ENCODE data around the gene PLXNA2.

PLXNA2 gene

DNA sequence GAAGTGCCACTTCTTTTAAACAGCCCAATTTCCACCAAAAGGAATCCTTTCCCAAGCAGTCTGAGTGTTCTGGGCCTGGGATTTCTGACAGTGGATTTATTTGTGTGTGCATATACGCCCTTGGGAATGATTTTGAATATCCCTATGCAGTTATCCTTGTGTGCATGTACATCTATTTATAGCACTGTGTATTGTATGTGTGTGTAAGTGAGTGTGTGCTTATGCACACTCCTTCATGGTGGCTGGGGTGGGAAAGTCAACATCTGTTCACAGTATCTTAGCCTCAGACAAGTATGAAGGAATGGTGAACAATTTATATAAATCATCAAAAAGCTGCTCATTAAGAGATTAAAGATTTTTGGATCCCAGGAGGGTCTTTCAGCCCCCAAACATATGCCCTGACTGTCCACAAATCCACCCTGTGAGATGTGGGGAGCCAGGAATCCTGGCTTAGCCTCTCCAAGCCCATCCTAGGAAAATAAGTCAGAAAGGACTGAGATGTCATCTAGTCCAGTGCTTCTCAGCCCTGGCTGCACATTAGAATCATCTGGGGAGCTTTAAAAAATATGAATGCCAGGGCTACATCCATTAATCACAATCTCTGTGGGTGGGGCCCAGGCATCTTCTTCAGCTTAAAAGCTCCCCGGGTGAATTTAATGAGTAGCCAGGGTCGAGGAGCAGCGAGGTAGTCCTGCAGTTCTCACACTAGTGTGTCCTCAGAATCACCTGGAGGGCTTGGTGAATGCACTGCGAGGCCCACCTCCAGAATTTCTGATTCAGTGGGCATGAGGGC is 101.4 kb downstream of the PLXNA2 start:
- TF ChIP-seq, protein P1, sequence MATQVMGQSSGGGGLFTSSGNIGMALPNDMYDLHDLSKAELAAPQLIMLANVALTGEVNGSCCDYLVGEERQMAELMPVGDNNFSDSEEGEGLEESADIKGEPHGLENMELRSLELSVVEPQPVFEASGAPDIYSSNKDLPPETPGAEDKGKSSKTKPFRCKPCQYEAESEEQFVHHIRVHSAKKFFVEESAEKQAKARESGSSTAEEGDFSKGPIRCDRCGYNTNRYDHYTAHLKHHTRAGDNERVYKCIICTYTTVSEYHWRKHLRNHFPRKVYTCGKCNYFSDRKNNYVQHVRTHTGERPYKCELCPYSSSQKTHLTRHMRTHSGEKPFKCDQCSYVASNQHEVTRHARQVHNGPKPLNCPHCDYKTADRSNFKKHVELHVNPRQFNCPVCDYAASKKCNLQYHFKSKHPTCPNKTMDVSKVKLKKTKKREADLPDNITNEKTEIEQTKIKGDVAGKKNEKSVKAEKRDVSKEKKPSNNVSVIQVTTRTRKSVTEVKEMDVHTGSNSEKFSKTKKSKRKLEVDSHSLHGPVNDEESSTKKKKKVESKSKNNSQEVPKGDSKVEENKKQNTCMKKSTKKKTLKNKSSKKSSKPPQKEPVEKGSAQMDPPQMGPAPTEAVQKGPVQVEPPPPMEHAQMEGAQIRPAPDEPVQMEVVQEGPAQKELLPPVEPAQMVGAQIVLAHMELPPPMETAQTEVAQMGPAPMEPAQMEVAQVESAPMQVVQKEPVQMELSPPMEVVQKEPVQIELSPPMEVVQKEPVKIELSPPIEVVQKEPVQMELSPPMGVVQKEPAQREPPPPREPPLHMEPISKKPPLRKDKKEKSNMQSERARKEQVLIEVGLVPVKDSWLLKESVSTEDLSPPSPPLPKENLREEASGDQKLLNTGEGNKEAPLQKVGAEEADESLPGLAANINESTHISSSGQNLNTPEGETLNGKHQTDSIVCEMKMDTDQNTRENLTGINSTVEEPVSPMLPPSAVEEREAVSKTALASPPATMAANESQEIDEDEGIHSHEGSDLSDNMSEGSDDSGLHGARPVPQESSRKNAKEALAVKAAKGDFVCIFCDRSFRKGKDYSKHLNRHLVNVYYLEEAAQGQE (IDR thresholded peaks at IDR 0.05; ENCODE audit: insufficient read depth in 1 of 2, low read depth in 2 of 2, low read length in 2 of 2) = no peak
- TF ChIP-seq SIN3A (IDR thresholded peaks at IDR 0.05; ENCODE audit: borderline replicate concordance, insufficient read depth, low read length) = no peak
- TF ChIP-seq FOXP2 (optimal IDR thresholded peaks at IDR 0.05; ENCODE audit: borderline replicate concordance, extremely low read depth, extremely low read length, insufficient read depth) = no peak
- TF ChIP-seq POLR2AphosphoS5 (IDR thresholded peaks at IDR 0.05; ENCODE audit: low read depth, low read length) = no peak
- TF ChIP-seq TAF1 (IDR thresholded peaks at IDR 0.05; ENCODE audit: borderline replicate concordance, insufficient read depth, low read length) = no peak

DNA sequence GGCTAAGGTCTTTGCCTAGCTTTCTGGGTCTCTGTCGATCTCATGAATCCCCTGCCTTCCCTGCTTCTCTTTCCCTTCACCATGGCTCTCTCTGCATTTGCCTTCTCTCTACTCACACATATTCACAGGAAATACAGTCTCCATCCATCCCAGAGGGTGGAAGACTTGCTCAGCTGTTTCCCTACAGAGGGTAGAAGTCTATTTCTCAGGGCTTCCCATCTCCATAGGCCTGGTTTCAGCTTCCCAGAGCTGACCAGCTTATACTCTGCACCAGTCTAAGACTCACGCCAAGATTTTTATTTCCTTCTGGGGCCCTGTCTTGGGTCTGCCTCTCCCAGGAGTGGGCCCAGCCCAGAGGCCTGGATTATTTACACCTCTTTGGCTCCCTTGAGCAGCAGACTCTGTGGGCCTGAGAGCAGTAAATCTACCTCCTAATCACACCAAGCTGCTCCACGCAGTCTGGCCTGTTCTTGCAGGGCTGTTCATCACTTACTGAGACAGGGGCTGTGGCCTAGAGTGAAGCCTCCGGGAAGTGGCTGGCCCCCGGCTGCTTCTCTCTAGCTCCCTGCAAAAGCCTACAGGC is 102.5 kb downstream of the PLXNA2 start:
- TF ChIP-seq TAF1 (IDR thresholded peaks at IDR 0.05; ENCODE audit: borderline replicate concordance, insufficient read depth, low read length) (no peak), SIN3A (IDR thresholded peaks at IDR 0.05; ENCODE audit: borderline replicate concordance, insufficient read depth, low read length) (no peak), POLR2AphosphoS5 (IDR thresholded peaks at IDR 0.05; ENCODE audit: low read depth, low read length) (no peak), FOXP2 (optimal IDR thresholded peaks at IDR 0.05; ENCODE audit: borderline replicate concordance, extremely low read depth, extremely low read length, insufficient read depth) (no peak)
- TF ChIP-seq, protein P1 (IDR thresholded peaks at IDR 0.05; ENCODE audit: insufficient read depth in 1 of 2, low read depth in 2 of 2, low read length in 2 of 2) = no peak

DNA sequence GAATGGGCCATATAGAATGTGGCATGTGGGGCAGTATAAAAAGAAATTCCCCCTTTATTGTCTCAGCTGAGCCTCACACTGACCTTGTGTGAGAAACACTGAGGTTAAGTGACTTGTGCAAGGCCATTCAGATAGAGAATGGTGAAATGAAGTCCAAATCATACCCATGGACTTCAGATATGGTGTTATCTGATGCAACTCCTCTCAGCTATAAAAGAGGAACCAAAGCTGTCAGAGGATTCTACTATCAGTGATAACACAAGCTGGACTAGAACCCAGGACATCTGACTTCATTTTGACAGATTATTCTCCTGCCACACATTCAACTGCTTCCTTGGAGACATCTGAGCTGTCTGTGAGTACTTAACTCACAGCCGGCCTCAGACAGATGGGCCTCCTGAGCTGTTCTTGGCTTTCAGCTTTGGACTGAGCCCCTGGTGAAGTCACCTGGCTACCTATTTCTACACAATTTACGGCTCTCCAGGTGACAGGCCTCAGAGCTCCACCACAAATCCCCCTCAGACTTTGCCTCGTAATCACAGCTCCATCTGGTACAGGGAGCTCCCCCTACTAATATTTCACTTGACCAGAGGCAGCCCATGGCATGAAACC is 104.6 kb downstream of the PLXNA2 start:
- TF ChIP-seq, protein P1 (IDR thresholded peaks at IDR 0.05; ENCODE audit: insufficient read depth in 1 of 2, low read depth in 2 of 2, low read length in 2 of 2) = no peak
- no peak for TF ChIP-seq FOXP2 (optimal IDR thresholded peaks at IDR 0.05; ENCODE audit: borderline replicate concordance, extremely low read depth, extremely low read length, insufficient read depth)
- no peak for TF ChIP-seq TAF1 (IDR thresholded peaks at IDR 0.05; ENCODE audit: borderline replicate concordance, insufficient read depth, low read length)
- no peak for TF ChIP-seq POLR2AphosphoS5 (IDR thresholded peaks at IDR 0.05; ENCODE audit: low read depth, low read length)
- no peak for TF ChIP-seq SIN3A (IDR thresholded peaks at IDR 0.05; ENCODE audit: borderline replicate concordance, insufficient read depth, low read length)

DNA sequence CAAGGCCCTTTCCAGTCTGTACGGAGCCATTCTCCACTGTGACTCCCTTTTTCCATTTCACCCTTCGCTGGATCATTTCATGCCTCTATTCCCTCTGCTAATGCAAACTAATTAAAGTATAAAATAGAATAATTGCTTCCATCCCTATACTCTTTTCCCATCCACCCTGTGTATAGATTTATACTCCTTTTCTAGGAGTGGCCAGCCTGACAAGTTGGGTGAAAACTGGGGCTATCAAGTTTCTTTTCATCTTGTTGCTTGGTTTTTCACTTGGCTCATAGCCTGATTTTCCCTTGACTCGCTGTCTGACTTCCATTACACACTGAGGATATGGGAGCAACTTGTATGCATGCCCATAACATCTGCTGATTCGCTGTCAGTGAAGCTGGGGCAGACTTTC is 107.0 kb downstream of the PLXNA2 start:
- TF ChIP-seq, protein P1 (IDR thresholded peaks at IDR 0.05; ENCODE audit: insufficient read depth in 1 of 2, low read depth in 2 of 2, low read length in 2 of 2) = no peak
- TF ChIP-seq SIN3A (IDR thresholded peaks at IDR 0.05; ENCODE audit: borderline replicate concordance, insufficient read depth, low read length) = no peak
- no peak for TF ChIP-seq POLR2AphosphoS5 (IDR thresholded peaks at IDR 0.05; ENCODE audit: low read depth, low read length)
- TF ChIP-seq FOXP2 (optimal IDR thresholded peaks at IDR 0.05; ENCODE audit: borderline replicate concordance, extremely low read depth, extremely low read length, insufficient read depth) = no peak
- no peak for TF ChIP-seq TAF1 (IDR thresholded peaks at IDR 0.05; ENCODE audit: borderline replicate concordance, insufficient read depth, low read length)
